BLaER1 treated with 17β-estradiol and CSF1 and Interleukin-3, amounts not matched to agents 10 nM and 100 nM (cell line): ENCODE data around the gene NOS3.

Experiments
- H3K27ac ChIP-seq, 11 experiments: shearing (Covaris generic); formaldehyde crosslinking; 2 replicates each; pipeline ENCODE4 v1.8.1; 2022
- H3K27me3 ChIP-seq, 11 experiments: shearing (Covaris generic); formaldehyde crosslinking; 2 replicates each; pipeline ENCODE4 v1.8.1; 2022
- H3K36me3 ChIP-seq, 11 experiments: shearing (Covaris generic); formaldehyde crosslinking; 2 replicates each; pipeline ENCODE4 v1.8.1; 2022
- H3K4me1 ChIP-seq, 10 experiments: shearing (Covaris generic); formaldehyde crosslinking; 2 replicates each; pipeline ENCODE4 v1.8.1; 2022
- H3K4me2 ChIP-seq, 11 experiments: shearing (Covaris generic); formaldehyde crosslinking; 2 replicates each; pipeline ENCODE4 v1.8.1; 2022
- H3K4me3 ChIP-seq, 10 experiments: shearing (Covaris generic); formaldehyde crosslinking; 2 replicates each; pipeline ENCODE4 v1.8.1; 2022
- H3K9ac ChIP-seq, 11 experiments: shearing (Covaris generic); formaldehyde crosslinking; 2 replicates each; pipeline ENCODE4 v1.8.1; 2022
- H3K9me3 ChIP-seq, 11 experiments: shearing (Covaris generic); formaldehyde crosslinking; replicated peaks in 1 of 11; 2 replicates each; pipeline ENCODE4 v1.8.1; 2022
- H4K20me1 ChIP-seq, 11 experiments: shearing (Covaris generic); formaldehyde crosslinking; 2 replicates each; pipeline ENCODE4 v1.8.1; 2022
- Cebpa-rat ChIP-seq, 11 experiments: shearing (Covaris generic); IDR thresholded peaks; 2 replicates each; pipeline ENCODE4 v1.8.1; 2022

Gene NOS3

GRCh38 chr7:150954986-150955518 lies 35.8 kb upstream of the NOS3 start:
- Histone ChIP-seq H3K27ac (no peak overlapping the region), H3K36me3 (no peaks in the 10 kb centered on the region; a peak in 1 of 22 replicates), H3K4me2 (no peak overlapping the region; a peak in 1 of 22 replicates), H3K9ac (no peak overlapping the region), H3K4me3 (no peak overlapping the region), H3K9me3 (no peaks in the 10 kb centered on the region), H3K27me3 (peaks cover 0 to 45% (median 13%) of the 10 kb centered on the region in 11 experiments; a peak in 11 of 22 replicates), H3K4me1 (peaks cover 7 to 16% (median 13%) of the 10 kb centered on the region in 10 experiments), H4K20me1 (peaks cover 0 to 37% (median 20%) of the 10 kb centered on the region in 11 experiments; a peak in 11 of 22 replicates)
- no peak for TF ChIP-seq Cebpa-rat (IDR thresholded peaks at IDR 0.05)

GRCh38 chr7:150955519-150956394 lies 35.1 kb upstream of the NOS3 start:
- H3K4me2 ChIP-seq: no peak overlapping the region; a peak in 1 of 22 replicates
- peaks cover under 1 to 16% (median 11%) of the 10 kb centered on the region in 10 experiments for H3K4me1 ChIP-seq
- no peak overlapping the region for H3K27ac ChIP-seq
- H3K4me3 ChIP-seq: no peak overlapping the region
- H3K9ac ChIP-seq: no peak overlapping the region
- peaks cover 0 to 38% (median 20%) of the 10 kb centered on the region in 11 experiments; a peak in 12 of 22 replicates for H4K20me1 ChIP-seq
- peaks cover 0 to 49% (median 13%) of the 10 kb centered on the region in 11 experiments; a peak in 11 of 22 replicates for H3K27me3 ChIP-seq
- H3K36me3 ChIP-seq: no peaks in the 10 kb centered on the region; a peak in 1 of 22 replicates
- TF ChIP-seq Cebpa-rat (IDR thresholded peaks at IDR 0.05): no peak
- no peaks in the 10 kb centered on the region for H3K9me3 ChIP-seq

DNA sequence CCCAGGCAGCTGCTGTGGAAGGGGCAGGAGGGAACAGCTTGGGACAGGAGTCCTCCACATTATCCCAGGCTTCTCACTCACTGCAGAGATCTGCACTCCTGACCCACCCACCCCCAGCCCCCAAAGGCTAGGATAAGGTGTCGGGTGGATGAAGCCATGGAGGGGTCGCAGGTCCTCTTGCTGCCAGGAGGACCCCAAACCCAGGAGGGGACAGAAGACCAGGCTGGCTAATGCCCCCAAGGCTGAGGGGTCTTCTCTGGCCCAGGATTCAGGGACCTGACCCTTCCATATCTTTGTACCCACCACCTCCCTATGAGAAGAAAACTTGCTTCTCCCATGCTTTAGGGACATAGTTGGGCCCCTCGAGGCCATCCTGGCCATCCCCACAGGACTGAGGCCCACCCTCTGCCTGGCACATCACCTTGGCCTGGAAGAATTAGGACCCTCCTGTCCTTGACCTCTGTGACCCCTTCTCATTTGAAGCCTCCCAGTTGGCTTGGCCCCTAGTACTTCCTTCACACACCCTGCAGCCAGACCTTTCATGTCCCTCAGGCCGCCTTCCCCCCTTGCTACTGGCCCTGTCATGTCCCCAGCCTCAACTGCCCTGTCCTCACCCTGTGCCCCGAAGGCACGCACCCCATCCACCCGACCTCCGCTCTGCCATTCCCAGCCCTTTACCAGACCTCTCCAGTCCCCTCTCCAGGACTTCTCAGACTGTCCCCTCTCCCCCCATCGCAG lies 34.3 kb upstream of the NOS3 start:
- H3K9ac ChIP-seq: no peak overlapping the region
- H3K27me3 ChIP-seq: peaks cover 0 to 57% (median 15%) of the 10 kb centered on the region in 11 experiments; a peak in 14 of 22 replicates
- no peak overlapping the region for H3K4me2 ChIP-seq
- H3K36me3 ChIP-seq: no peaks in the 10 kb centered on the region; a peak in 1 of 22 replicates
- H3K4me3 ChIP-seq: no peak overlapping the region
- no peaks in the 10 kb centered on the region for H3K9me3 ChIP-seq
- H4K20me1 ChIP-seq: peaks cover 0 to 46% (median 24%) of the 10 kb centered on the region in 11 experiments; a peak in 16 of 22 replicates
- no peak overlapping the region for H3K27ac ChIP-seq
- peaks cover 2 to 24% (median 18%) of the 10 kb centered on the region in 10 experiments; a peak in 18 of 20 replicates for H3K4me1 ChIP-seq
- TF ChIP-seq Cebpa-rat (IDR thresholded peaks at IDR 0.05): no peak

GRCh38 chr7:150957133-150958020 lies 33.4 kb upstream of the NOS3 start:
- Histone ChIP-seq H3K9me3 (no peaks in the 10 kb centered on the region), H3K27me3 (peaks cover 0 to 65% (median 23%) of the 10 kb centered on the region in 11 experiments; a peak in 14 of 22 replicates), H4K20me1 (peaks cover 0 to 54% (median 33%) of the 10 kb centered on the region in 11 experiments; a peak in 16 of 22 replicates), H3K9ac (no peak overlapping the region), H3K4me1 (peaks cover 6 to 32% (median 26%) of the 10 kb centered on the region in 10 experiments; a peak in 19 of 20 replicates), H3K36me3 (no peaks in the 10 kb centered on the region), H3K27ac (no peak overlapping the region), H3K4me2 (no peak overlapping the region), H3K4me3 (no peak overlapping the region)
- no peak for TF ChIP-seq Cebpa-rat (IDR thresholded peaks at IDR 0.05)

- H3K27me3 ChIP-seq: peaks cover 0 to 71% (median 26%) of the 10 kb centered on the region in 11 experiments; a peak in 14 of 22 replicates
- H4K20me1 ChIP-seq: peaks cover 0 to 59% (median 40%) of the 10 kb centered on the region in 11 experiments; a peak in 17 of 22 replicates
- TF ChIP-seq Cebpa-rat (IDR thresholded peaks at IDR 0.05): no peak
- no peaks in the 10 kb centered on the region for H3K9me3 ChIP-seq
- no peaks in the 10 kb centered on the region for H3K36me3 ChIP-seq
- no peak overlapping the region for H3K4me2 ChIP-seq
- peaks cover 10 to 40% (median 34%) of the 10 kb centered on the region in 10 experiments; a peak in 19 of 20 replicates for H3K4me1 ChIP-seq
- no peak overlapping the region for H3K9ac ChIP-seq
- H3K4me3 ChIP-seq: no peak overlapping the region
- H3K27ac ChIP-seq: no peak overlapping the region
Measured at GRCh38 chr7:150958062-150958552, 32.7 kb upstream of the NOS3 start.

GRCh38 chr7:150958597-150958996 lies 32.2 kb upstream of the NOS3 start:
- no peaks in the 10 kb centered on the region for H3K9me3 ChIP-seq
- peaks cover 0 to 71% (median 26%) of the 10 kb centered on the region in 11 experiments; a peak in 14 of 22 replicates for H3K27me3 ChIP-seq
- no peak overlapping the region for H3K4me2 ChIP-seq
- H3K9ac ChIP-seq: no peak overlapping the region
- H3K36me3 ChIP-seq: no peaks in the 10 kb centered on the region
- TF ChIP-seq Cebpa-rat (IDR thresholded peaks at IDR 0.05): no peak
- no peak overlapping the region for H3K4me3 ChIP-seq
- H3K27ac ChIP-seq: no peak overlapping the region
- peaks cover 0 to 61% (median 42%) of the 10 kb centered on the region in 11 experiments; a peak in 18 of 22 replicates for H4K20me1 ChIP-seq
- H3K4me1 ChIP-seq: peaks cover 10 to 44% (median 37%) of the 10 kb centered on the region in 10 experiments; a peak in 19 of 20 replicates

- no peak overlapping the region for H3K4me2 ChIP-seq
- H3K36me3 ChIP-seq: no peaks in the 10 kb centered on the region
- H4K20me1 ChIP-seq: peaks cover 0 to 66% (median 46%) of the 10 kb centered on the region in 11 experiments; a peak in 18 of 22 replicates
- no peak overlapping the region for H3K4me3 ChIP-seq
- no peaks in the 10 kb centered on the region for H3K9me3 ChIP-seq
- no peak for TF ChIP-seq Cebpa-rat (IDR thresholded peaks at IDR 0.05)
- H3K27me3 ChIP-seq: peaks cover 0 to 71% (median 26%) of the 10 kb centered on the region in 11 experiments; a peak in 14 of 22 replicates
- no peak overlapping the region for H3K9ac ChIP-seq
- H3K4me1 ChIP-seq: peaks cover 15 to 49% (median 42%) of the 10 kb centered on the region in 10 experiments
- H3K27ac ChIP-seq: no peak overlapping the region
Measured at GRCh38 chr7:150959081-150959480, 31.7 kb upstream of the NOS3 start.
